NCI-H1930 (cell line): ENCODE data around the gene NUDT21.
"Not testable (repeated sequence)": the region's sequence is repeated elsewhere in the genome, so short reads cannot be mapped to it uniquely, and the experiment has no call there.

ENCODE experiments used
- DNase-seq, 2 experiments: peaks; one replicate each; lab custom pipeline; 2025; lab: John Stamatoyannopoulos, UW

NUDT21 gene

DNA sequence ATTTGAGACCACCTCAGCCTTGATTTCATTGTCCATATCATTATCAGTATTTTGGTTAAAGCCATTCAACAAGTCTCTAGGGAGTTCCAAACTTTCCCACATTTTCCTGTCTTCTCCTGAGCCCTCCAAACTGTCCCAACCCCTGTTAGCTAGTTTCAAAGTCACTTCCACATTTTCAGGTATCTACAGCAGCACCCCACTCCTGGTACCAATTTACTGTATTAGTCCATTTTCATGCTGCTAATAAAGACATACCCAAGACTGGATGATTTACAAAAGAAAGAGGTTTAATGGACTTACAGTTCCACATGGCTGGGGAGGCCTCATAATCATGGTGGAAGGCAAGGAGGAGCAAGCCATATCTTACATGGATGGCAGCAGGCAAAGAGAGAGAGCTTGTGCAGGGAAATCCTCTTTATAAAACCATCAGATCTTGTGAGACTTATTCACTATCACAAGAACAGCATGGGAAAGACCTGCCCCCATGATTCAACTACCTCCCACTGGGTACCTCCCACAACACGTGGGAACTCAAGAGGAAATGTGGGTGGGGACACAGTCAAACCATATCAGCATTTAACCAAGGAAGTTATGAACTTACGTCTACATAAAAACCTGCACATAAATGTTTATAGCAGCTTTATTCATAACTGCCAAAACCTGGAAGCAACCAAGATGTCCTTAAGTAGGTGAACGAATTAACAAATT lies 70.2 kb downstream of the NUDT21 start:
- not testable (repeated sequence) for DNase-seq
